Measurements from ENCODE around the gene YAP1.

YAP1 gene

GRCh38 chr11:102272047-102272824 lies 162.0 kb downstream of the YAP1 start:
- Histone ChIP-seq H2AFZ (ENCODE audit: low read depth) (no peak overlapping the region), H3K4me3 (IDR thresholded peaks at IDR 0.05; ENCODE audit: insufficient read depth, low read depth, low read length) (no peak overlapping the region), H3K4me2 (no peak overlapping the region)

GRCh38 chr11:102274628-102275027 lies 164.4 kb downstream of the YAP1 start:
- Histone ChIP-seq H3K9ac (no peak overlapping the region), H4K20me1 (ENCODE audit: insufficient read depth) (no peaks in the 10 kb centered on the region), H3K4me2 (no peak overlapping the region), H3K4me3 (IDR thresholded peaks at IDR 0.05; ENCODE audit: insufficient read depth, low read depth, low read length) (no peak overlapping the region), H2AFZ (ENCODE audit: low read depth) (no peak overlapping the region), H3K79me2 (ENCODE audit: insufficient read depth, low read depth) (no peaks in the 10 kb centered on the region), H3K36me3 (ENCODE audit: insufficient read depth) (no peaks in the 10 kb centered on the region), H3K27me3 (ENCODE audit: insufficient read depth, low read depth) (no peaks in the 10 kb centered on the region), H3K27ac (no peak overlapping the region), H3K4me1 (ENCODE audit: low read depth, poor library complexity, severe bottlenecking) (peaks cover under 1% of the 10 kb centered on the region)
- no peak for TF ChIP-seq CTCF (conservative IDR thresholded peaks at IDR 0.05; ENCODE audit: low read depth, low read length)

More at GRCh38 chr11:102272047-102272824, 162.0 kb downstream of the YAP1 start:
- no peak overlapping the region for H3K27ac ChIP-seq
- no peaks in the 10 kb centered on the region for H4K20me1 ChIP-seq (ENCODE audit: insufficient read depth)
- H3K27me3 ChIP-seq (ENCODE audit: insufficient read depth, low read depth), result no peaks in the 10 kb centered on the region
- peaks cover 8% of the 10 kb centered on the region for H3K4me1 ChIP-seq (ENCODE audit: low read depth, poor library complexity, severe bottlenecking)
- H3K36me3 ChIP-seq (ENCODE audit: insufficient read depth), result no peaks in the 10 kb centered on the region
- no peaks in the 10 kb centered on the region for H3K79me2 ChIP-seq (ENCODE audit: insufficient read depth, low read depth)
- H3K9ac ChIP-seq, result no peak overlapping the region
- TF ChIP-seq CTCF (conservative IDR thresholded peaks at IDR 0.05; ENCODE audit: low read depth, low read length), result no peak

GRCh38 chr11:102276362-102276761 lies 166.1 kb downstream of the YAP1 start:
- Histone ChIP-seq H3K27ac (no peak overlapping the region), H3K4me3 (IDR thresholded peaks at IDR 0.05; ENCODE audit: insufficient read depth, low read depth, low read length) (no peak overlapping the region), H3K4me2 (no peak overlapping the region), H3K36me3 (ENCODE audit: insufficient read depth) (no peaks in the 10 kb centered on the region), H3K27me3 (ENCODE audit: insufficient read depth, low read depth) (no peaks in the 10 kb centered on the region), H4K20me1 (ENCODE audit: insufficient read depth) (no peaks in the 10 kb centered on the region), H3K4me1 (ENCODE audit: low read depth, poor library complexity, severe bottlenecking) (no peaks in the 10 kb centered on the region), H2AFZ (ENCODE audit: low read depth) (no peak overlapping the region), H3K9ac (no peak overlapping the region), H3K79me2 (ENCODE audit: insufficient read depth, low read depth) (no peaks in the 10 kb centered on the region)
- TF ChIP-seq CTCF (conservative IDR thresholded peaks at IDR 0.05; ENCODE audit: low read depth, low read length), result no peak

- Histone ChIP-seq H3K36me3 (ENCODE audit: insufficient read depth) (no peaks in the 10 kb centered on the region), H3K79me2 (ENCODE audit: insufficient read depth, low read depth) (no peaks in the 10 kb centered on the region), H2AFZ (ENCODE audit: low read depth) (no peak overlapping the region), H3K27ac (no peak overlapping the region), H3K4me2 (no peak overlapping the region), H3K4me3 (IDR thresholded peaks at IDR 0.05; ENCODE audit: insufficient read depth, low read depth, low read length) (no peak overlapping the region), H3K4me1 (ENCODE audit: low read depth, poor library complexity, severe bottlenecking) (no peaks in the 10 kb centered on the region), H3K9ac (no peak overlapping the region), H4K20me1 (ENCODE audit: insufficient read depth) (no peaks in the 10 kb centered on the region), H3K27me3 (ENCODE audit: insufficient read depth, low read depth) (no peaks in the 10 kb centered on the region)
- TF ChIP-seq CTCF (conservative IDR thresholded peaks at IDR 0.05; ENCODE audit: low read depth, low read length), result no peak
Measured at GRCh38 chr11:102276783-102277182, 166.5 kb downstream of the YAP1 start.

All from KMS-11 (cell line).